ENCODE data around the gene RAB14. TPM values are rescaled to one million over a fixed set of nuclear protein-coding genes. Genes with fewer than 3 reads are reported as not detected.

The RAB14 gene
- total RNA-seq, 1 donor from 2014 or later, result 35.9 TPM

GRCh38 chr9:121189006-121189405 is 12.7 kb downstream of the RAB14 start:
- TF ChIP-seq EZH2phosphoT487 (IDR thresholded peaks at IDR 0.05), result no peak
- TF ChIP-seq EZH2 (IDR thresholded peaks at IDR 0.05), result no peak
- no peak for TF ChIP-seq CTCF (IDR thresholded peaks at IDR 0.05)
- peaks cover 6% of the 10 kb centered on the region for H3K36me3 ChIP-seq
- Mint-ChIP-seq H3K36me3 (peaks cover 15% of the 10 kb centered on the region), H3K4me1 (peaks cover 5% of the 10 kb centered on the region), H3K27me3 (ENCODE audit: insufficient read depth, low read depth) (no peaks in the 10 kb centered on the region), H3K9me3 (no peaks in the 10 kb centered on the region), H3K4me3 (no peak overlapping the region), H3K27ac (no peak overlapping the region)
- DNase-seq (ENCODE audit: low spot score), result no peak
- peaks cover 3% of the 10 kb centered on the region for H3K4me1 ChIP-seq
- peaks cover 77% of the 10 kb centered on the region for H3K79me2 ChIP-seq (ENCODE audit: low read depth)
- H3K9ac ChIP-seq, result no peak overlapping the region
- no peaks in the 10 kb centered on the region for H3K27me3 ChIP-seq
- peaks cover 63% of the 10 kb centered on the region for H4K20me1 ChIP-seq (ENCODE audit: low read depth)
- no peak overlapping the region for H3K27ac ChIP-seq
- no peak overlapping the region for H3K4me3 ChIP-seq
- H3F3A ChIP-seq (ENCODE audit: low read depth), result no peaks in the 10 kb centered on the region
- no peak overlapping the region for H3K4me2 ChIP-seq
- H2AFZ ChIP-seq (replicated peaks), result no peak overlapping the region
- H3K9me3 ChIP-seq (ENCODE audit: low read depth), result no peaks in the 10 kb centered on the region

- no peak overlapping the region for H3K9ac ChIP-seq
Observed at GRCh38 chr9:121187636-121188305, 13.9 kb downstream of the RAB14 start.

GRCh38 chr9:121185774-121186403 is 15.8 kb downstream of the RAB14 start:
- Histone ChIP-seq H3K9ac (no peak overlapping the region), H3K27me3 (no peaks in the 10 kb centered on the region), H3K27ac (no peak overlapping the region), H3K9me3 (ENCODE audit: low read depth) (no peaks in the 10 kb centered on the region), H3F3A (ENCODE audit: low read depth) (peaks cover 6% of the 10 kb centered on the region), H4K20me1 (ENCODE audit: low read depth) (peaks cover 41% of the 10 kb centered on the region), H3K36me3 (peaks cover 6% of the 10 kb centered on the region), H3K4me3 (no peak overlapping the region), H3K79me2 (ENCODE audit: low read depth) (peaks cover 46% of the 10 kb centered on the region), H3K4me2 (no peak overlapping the region), H3K4me1 (peaks cover 6% of the 10 kb centered on the region), H2AFZ (replicated peaks) (no peak overlapping the region)
- Mint-ChIP-seq H3K9me3 (no peaks in the 10 kb centered on the region), H3K27me3 (ENCODE audit: insufficient read depth, low read depth) (no peaks in the 10 kb centered on the region), H3K36me3 (peaks cover 32% of the 10 kb centered on the region), H3K4me3 (no peak overlapping the region), H3K4me1 (peaks cover 14% of the 10 kb centered on the region), H3K27ac (no peak overlapping the region)
- no peak for DNase-seq (ENCODE audit: low spot score)
- TF ChIP-seq EZH2phosphoT487 (IDR thresholded peaks at IDR 0.05) (no peak), CTCF (IDR thresholded peaks at IDR 0.05) (no peak), EZH2 (IDR thresholded peaks at IDR 0.05) (no peak)

More at GRCh38 chr9:121187636-121188305, 13.9 kb downstream of the RAB14 start:
- Histone ChIP-seq H3K4me3 (no peak overlapping the region), H3K27ac (no peak overlapping the region), H3K4me2 (no peak overlapping the region), H4K20me1 (ENCODE audit: low read depth) (peaks cover 51% of the 10 kb centered on the region), H3K4me1 (no peaks in the 10 kb centered on the region), H3K27me3 (no peaks in the 10 kb centered on the region), H2AFZ (replicated peaks) (no peak overlapping the region), H3K36me3 (peaks cover 6% of the 10 kb centered on the region), H3K9me3 (ENCODE audit: low read depth) (no peaks in the 10 kb centered on the region), H3F3A (ENCODE audit: low read depth) (no peaks in the 10 kb centered on the region), H3K79me2 (ENCODE audit: low read depth) (peaks cover 65% of the 10 kb centered on the region)
- Mint-ChIP-seq H3K27ac (no peak overlapping the region), H3K4me3 (no peak overlapping the region), H3K9me3 (no peaks in the 10 kb centered on the region), H3K27me3 (ENCODE audit: insufficient read depth, low read depth) (no peaks in the 10 kb centered on the region), H3K36me3 (peaks cover 21% of the 10 kb centered on the region), H3K4me1 (peaks cover 6% of the 10 kb centered on the region)
- TF ChIP-seq EZH2phosphoT487 (IDR thresholded peaks at IDR 0.05) (no peak), EZH2 (IDR thresholded peaks at IDR 0.05) (no peak), CTCF (IDR thresholded peaks at IDR 0.05) (no peak)
- DNase-seq (ENCODE audit: low spot score), result no peak

Data from neural progenitor cell (in vitro differentiated cells).